ENCODE data around the gene PDE12.

DNA sequence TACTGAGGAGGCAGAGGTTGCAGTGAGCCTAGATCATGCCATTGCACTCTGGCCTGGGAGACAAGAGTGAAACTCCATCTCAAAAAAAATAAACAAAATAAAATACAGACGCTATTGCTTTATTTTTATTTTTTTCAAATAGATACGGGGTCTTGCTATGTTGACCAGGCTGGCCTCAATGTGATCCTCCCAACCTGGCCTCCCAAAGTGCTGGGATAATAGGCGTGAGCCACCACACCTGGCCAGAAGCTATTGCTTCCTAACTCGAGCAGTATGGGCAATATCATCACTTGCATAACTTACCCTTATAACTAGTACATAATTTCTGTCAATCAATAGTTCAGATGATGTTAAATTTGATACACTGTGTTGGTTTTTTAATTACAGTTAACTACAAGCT is 38.1 kb downstream of the PDE12 start:
- TF ChIP-seq POLR2A (IDR thresholded peaks at IDR 0.05) (no peak), EP300 (IDR thresholded peaks at IDR 0.05) (no peak)
- TF ChIP-seq, protein P1, sequence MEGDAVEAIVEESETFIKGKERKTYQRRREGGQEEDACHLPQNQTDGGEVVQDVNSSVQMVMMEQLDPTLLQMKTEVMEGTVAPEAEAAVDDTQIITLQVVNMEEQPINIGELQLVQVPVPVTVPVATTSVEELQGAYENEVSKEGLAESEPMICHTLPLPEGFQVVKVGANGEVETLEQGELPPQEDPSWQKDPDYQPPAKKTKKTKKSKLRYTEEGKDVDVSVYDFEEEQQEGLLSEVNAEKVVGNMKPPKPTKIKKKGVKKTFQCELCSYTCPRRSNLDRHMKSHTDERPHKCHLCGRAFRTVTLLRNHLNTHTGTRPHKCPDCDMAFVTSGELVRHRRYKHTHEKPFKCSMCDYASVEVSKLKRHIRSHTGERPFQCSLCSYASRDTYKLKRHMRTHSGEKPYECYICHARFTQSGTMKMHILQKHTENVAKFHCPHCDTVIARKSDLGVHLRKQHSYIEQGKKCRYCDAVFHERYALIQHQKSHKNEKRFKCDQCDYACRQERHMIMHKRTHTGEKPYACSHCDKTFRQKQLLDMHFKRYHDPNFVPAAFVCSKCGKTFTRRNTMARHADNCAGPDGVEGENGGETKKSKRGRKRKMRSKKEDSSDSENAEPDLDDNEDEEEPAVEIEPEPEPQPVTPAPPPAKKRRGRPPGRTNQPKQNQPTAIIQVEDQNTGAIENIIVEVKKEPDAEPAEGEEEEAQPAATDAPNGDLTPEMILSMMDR (IDR thresholded peaks at IDR 0.05), result no peak

All from ovary (tissue), 3 donors.